Keratinocyte (primary cell): ENCODE measurements around the gene RGS3.

Experiments
- EZH2 ChIP-seq: IDR thresholded peaks from one replicate; pipeline ENCODE4 v1.6.1; 2012; ENCODE audit warnings: inconsistent platforms, mild to moderate bottlenecking, low read length, moderate library complexity
- TF ChIP-seq, protein P1 (sequence below), 3 experiments: IDR thresholded peaks in 1 of 3; conservative IDR thresholded peaks in 1 of 3; optimal IDR thresholded peaks in 1 of 3; 2 replicates in 2 of 3; 3 replicates in 1 of 3; pipeline versions ENCODE3 to v1.5.1; 2011; ENCODE audit warnings: low read length in 3 of 3, mild to moderate bottlenecking in 3 of 3, moderate library complexity in 2 of 3, control low read depth in 1 of 3, inconsistent platforms in 1 of 3; ENCODE audit not compliant: insufficient read depth in 2 of 3; ENCODE audit errors: extremely low read depth in 1 of 3

- TF ChIP-seq, protein P1, sequence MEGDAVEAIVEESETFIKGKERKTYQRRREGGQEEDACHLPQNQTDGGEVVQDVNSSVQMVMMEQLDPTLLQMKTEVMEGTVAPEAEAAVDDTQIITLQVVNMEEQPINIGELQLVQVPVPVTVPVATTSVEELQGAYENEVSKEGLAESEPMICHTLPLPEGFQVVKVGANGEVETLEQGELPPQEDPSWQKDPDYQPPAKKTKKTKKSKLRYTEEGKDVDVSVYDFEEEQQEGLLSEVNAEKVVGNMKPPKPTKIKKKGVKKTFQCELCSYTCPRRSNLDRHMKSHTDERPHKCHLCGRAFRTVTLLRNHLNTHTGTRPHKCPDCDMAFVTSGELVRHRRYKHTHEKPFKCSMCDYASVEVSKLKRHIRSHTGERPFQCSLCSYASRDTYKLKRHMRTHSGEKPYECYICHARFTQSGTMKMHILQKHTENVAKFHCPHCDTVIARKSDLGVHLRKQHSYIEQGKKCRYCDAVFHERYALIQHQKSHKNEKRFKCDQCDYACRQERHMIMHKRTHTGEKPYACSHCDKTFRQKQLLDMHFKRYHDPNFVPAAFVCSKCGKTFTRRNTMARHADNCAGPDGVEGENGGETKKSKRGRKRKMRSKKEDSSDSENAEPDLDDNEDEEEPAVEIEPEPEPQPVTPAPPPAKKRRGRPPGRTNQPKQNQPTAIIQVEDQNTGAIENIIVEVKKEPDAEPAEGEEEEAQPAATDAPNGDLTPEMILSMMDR (optimal IDR thresholded peaks at IDR 0.05 in 1 of 3, IDR thresholded peaks at IDR 0.05 in 1 of 3, conservative IDR thresholded peaks at IDR 0.05 in 1 of 3; ENCODE audit: extremely low read depth in 1 of 3, insufficient read depth in 2 of 3, low read length in 3 of 3), result no peak
- no peak for TF ChIP-seq EZH2
These were observed 20.8 kb downstream of the RGS3 start for GRCh38 chr9:113484258-113484730.
